GM19438 (cell line): ENCODE data around the gene MTG2.

ENCODE experiments used
- ATAC-seq: cut with Tn5 transposase; IDR thresholded peaks from one replicate; pipeline ENCODE4 v1.9.1; 2021; ENCODE audit warnings: low read depth; ENCODE audit not compliant: unreplicated experiment

MTG2 gene

GRCh38 chr20:62242176-62242575, 59.3 kb downstream of the MTG2 start:
- no peak for ATAC-seq

- no peak for ATAC-seq
Observed at GRCh38 chr20:62243106-62243505, 60.3 kb downstream of the MTG2 start.

- ATAC-seq, result no peak
Observed at GRCh38 chr20:62243906-62244515, 61.2 kb downstream of the MTG2 start.

- no peak for ATAC-seq
Observed at GRCh38 chr20:62244644-62245108, 61.8 kb downstream of the MTG2 start.

GRCh38 chr20:62245911-62246280, 63.1 kb downstream of the MTG2 start:
- ATAC-seq, result no peak

GRCh38 chr20:62246431-62246830, 63.6 kb downstream of the MTG2 start:
- ATAC-seq, result no peak

GRCh38 chr20:62246872-62247652, 64.2 kb downstream of the MTG2 start:
- no peak for ATAC-seq

- no peak for ATAC-seq
Observed at GRCh38 chr20:62248890-62249560, 66.2 kb downstream of the MTG2 start.

GRCh38 chr20:62252342-62252966, 69.6 kb downstream of the MTG2 start:
- no peak for ATAC-seq
